Measurements from ENCODE around the gene PCBP3.

Gene PCBP3

GRCh38 chr21:45836694-45837670 is 193.5 kb downstream of the PCBP3 start:
- DNase-seq: no peak

DNA sequence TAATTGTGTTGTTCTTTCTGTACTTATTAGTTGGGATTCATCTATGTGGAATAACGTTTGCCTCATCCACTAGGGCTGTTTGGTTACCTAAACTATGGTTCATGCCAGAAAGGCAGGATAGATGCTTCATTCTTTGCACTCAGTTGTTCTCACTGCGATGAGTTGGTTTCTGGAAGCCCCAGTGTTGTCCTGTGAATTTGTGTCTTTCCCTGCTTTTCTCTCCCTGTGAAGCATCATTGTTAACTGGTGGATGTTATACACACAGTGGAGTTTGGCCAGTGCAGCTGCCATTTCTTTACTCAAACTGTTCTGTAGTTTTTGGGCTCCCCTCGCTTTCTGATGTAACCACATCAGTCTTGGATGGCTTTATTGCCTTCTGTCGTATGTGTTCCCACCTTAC is 194.4 kb downstream of the PCBP3 start:
- no peaks in the 10 kb centered on the region for H3K4me1 ChIP-seq (ENCODE audit: low read length)
- H3K9me2 ChIP-seq (replicated peaks; ENCODE audit: insufficient read depth, low read length): no peaks in the 10 kb centered on the region
- H3K9ac ChIP-seq (ENCODE audit: low read length): no peak overlapping the region
- no peaks in the 10 kb centered on the region for H3K27me3 ChIP-seq (replicated peaks; ENCODE audit: insufficient read depth, low read length)
- TF ChIP-seq CTCF (IDR thresholded peaks at IDR 0.05; ENCODE audit: low read length): no peak
- no peak for TF ChIP-seq EZH2phosphoT487 (IDR thresholded peaks at IDR 0.05; ENCODE audit: low read length)
- no peak for TF ChIP-seq EZH2 (optimal IDR thresholded peaks at IDR 0.05; ENCODE audit: low read depth, low read length)
- H3K9me3 ChIP-seq (replicated peaks; ENCODE audit: insufficient read depth, low read length): no peaks in the 10 kb centered on the region
- H2AFZ ChIP-seq (ENCODE audit: low read length): no peak overlapping the region
- no peak overlapping the region for H3K4me2 ChIP-seq (ENCODE audit: low read depth, low read length)
- DNase-seq: no peak
- no peak overlapping the region for H3K27ac ChIP-seq (ENCODE audit: low read length)
- H3F3A ChIP-seq (ENCODE audit: insufficient read depth, low read length): no peaks in the 10 kb centered on the region
- no peaks in the 10 kb centered on the region for H4K20me1 ChIP-seq (ENCODE audit: insufficient read depth, low read length)
- no peak overlapping the region for H3K4me3 ChIP-seq (ENCODE audit: low read length)
- no peaks in the 10 kb centered on the region for H3K36me3 ChIP-seq (replicated peaks; ENCODE audit: insufficient read depth, low read length)
- H3K79me2 ChIP-seq (ENCODE audit: low read length): no peaks in the 10 kb centered on the region

More at GRCh38 chr21:45836694-45837670, 193.5 kb downstream of the PCBP3 start:
- Histone ChIP-seq H3K4me3 (ENCODE audit: low read length) (no peak overlapping the region), H3K4me2 (ENCODE audit: low read depth, low read length) (no peak overlapping the region), H3K4me1 (ENCODE audit: low read length) (no peaks in the 10 kb centered on the region), H3K9me3 (replicated peaks; ENCODE audit: insufficient read depth, low read length) (no peaks in the 10 kb centered on the region), H3K9ac (ENCODE audit: low read length) (no peak overlapping the region), H4K20me1 (ENCODE audit: insufficient read depth, low read length) (no peaks in the 10 kb centered on the region), H3K9me2 (replicated peaks; ENCODE audit: insufficient read depth, low read length) (no peaks in the 10 kb centered on the region), H3K79me2 (ENCODE audit: low read length) (no peaks in the 10 kb centered on the region), H3K36me3 (replicated peaks; ENCODE audit: insufficient read depth, low read length) (no peaks in the 10 kb centered on the region), H2AFZ (ENCODE audit: low read length) (no peak overlapping the region), H3K27ac (ENCODE audit: low read length) (no peak overlapping the region), H3F3A (ENCODE audit: insufficient read depth, low read length) (no peaks in the 10 kb centered on the region), H3K27me3 (replicated peaks; ENCODE audit: insufficient read depth, low read length) (no peaks in the 10 kb centered on the region)
- TF ChIP-seq EZH2 (optimal IDR thresholded peaks at IDR 0.05; ENCODE audit: low read depth, low read length) (no peak), CTCF (IDR thresholded peaks at IDR 0.05; ENCODE audit: low read length) (no peak), EZH2phosphoT487 (IDR thresholded peaks at IDR 0.05; ENCODE audit: low read length) (no peak)

- Histone ChIP-seq H3K27me3 (replicated peaks; ENCODE audit: insufficient read depth, low read length) (no peaks in the 10 kb centered on the region), H3K27ac (ENCODE audit: low read length) (no peak overlapping the region), H3K4me2 (ENCODE audit: low read depth, low read length) (no peak overlapping the region), H3K4me3 (ENCODE audit: low read length) (no peak overlapping the region), H3K4me1 (ENCODE audit: low read length) (no peaks in the 10 kb centered on the region), H3K79me2 (ENCODE audit: low read length) (no peaks in the 10 kb centered on the region), H3K9me2 (replicated peaks; ENCODE audit: insufficient read depth, low read length) (no peaks in the 10 kb centered on the region), H3K9ac (ENCODE audit: low read length) (no peak overlapping the region), H3K36me3 (replicated peaks; ENCODE audit: insufficient read depth, low read length) (no peaks in the 10 kb centered on the region), H3F3A (ENCODE audit: insufficient read depth, low read length) (no peaks in the 10 kb centered on the region), H3K9me3 (replicated peaks; ENCODE audit: insufficient read depth, low read length) (no peaks in the 10 kb centered on the region), H4K20me1 (ENCODE audit: insufficient read depth, low read length) (no peaks in the 10 kb centered on the region), H2AFZ (ENCODE audit: low read length) (no peak overlapping the region)
- TF ChIP-seq EZH2phosphoT487 (IDR thresholded peaks at IDR 0.05; ENCODE audit: low read length): no peak
- no peak for TF ChIP-seq EZH2 (optimal IDR thresholded peaks at IDR 0.05; ENCODE audit: low read depth, low read length)
- no peak for TF ChIP-seq CTCF (IDR thresholded peaks at IDR 0.05; ENCODE audit: low read length)
- DNase-seq: no peak
Observed at GRCh38 chr21:45838634-45839033, 195.1 kb downstream of the PCBP3 start.

Measured in MM.1S (cell line).